SIG-M5 (cell line): ENCODE results near the gene FAM168A.

Experiments used
- DNase-seq: peaks from one replicate; lab custom pipeline; 2025; lab: John Stamatoyannopoulos, UW

The FAM168A gene

DNA sequence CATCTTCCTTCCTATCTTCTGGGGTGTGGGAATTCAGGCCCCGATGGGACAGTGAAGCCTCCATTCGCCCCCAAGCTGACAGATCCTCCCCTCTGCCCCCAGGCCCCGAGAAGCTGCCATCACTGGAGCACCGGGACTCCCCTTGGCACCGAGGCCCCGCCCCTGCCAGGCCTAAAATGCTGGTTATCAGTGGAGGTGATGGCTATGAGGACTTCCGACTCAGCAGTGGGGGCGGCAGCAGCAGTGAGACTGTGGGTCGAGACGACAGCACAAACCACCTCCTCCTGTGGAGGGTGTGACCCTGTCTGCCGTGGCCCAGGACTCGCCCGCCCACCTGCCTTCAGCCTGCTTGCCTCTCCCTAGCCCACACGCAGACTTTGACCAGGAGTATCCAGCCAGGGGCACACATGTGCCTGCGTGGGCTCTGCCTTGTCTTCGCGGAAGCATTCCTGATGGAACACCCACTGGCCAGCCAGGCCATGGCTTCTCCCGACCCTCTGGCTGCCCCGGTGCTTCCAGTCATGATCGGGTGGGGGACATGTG, 230.4 kb downstream of the FAM168A start:
- DNase-seq = no peak

DNA sequence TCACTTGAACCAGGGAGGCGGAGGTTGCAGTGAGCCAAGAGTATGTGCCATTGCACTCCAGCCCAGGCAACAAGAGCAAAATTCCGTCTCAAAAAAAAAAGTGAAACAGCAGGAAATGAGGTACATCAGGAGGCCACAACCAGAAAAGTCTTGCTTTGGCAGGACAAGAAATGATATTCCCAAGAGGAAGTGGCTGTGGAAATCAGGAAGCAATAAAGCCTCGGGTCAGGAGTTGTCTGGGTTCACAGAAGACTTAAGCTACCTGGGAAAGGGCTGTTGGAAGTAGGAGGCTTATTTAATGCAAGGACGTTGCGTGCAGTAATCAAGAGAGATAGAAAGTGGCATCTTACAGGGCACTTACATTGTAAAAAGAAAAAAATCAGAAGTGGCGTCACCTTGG, 231.0 kb downstream of the FAM168A start:
- DNase-seq = no peak

DNA sequence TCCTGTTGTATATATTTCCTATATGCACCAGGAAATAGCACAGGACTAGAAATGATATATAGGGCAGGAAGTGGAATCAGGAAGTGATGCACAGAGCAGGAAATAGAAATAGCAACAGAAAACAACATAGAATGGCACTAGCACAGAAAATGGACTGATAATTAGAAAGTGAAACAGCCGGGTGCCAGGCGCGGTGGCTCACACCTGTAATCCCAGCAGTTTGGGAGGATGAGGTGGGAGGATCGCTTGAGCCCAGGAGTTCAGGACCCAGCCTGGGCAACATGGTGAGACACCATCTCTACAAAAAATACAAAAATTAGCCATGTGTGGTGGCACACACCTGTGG, 231.7 kb downstream of the FAM168A start:
- DNase-seq = no peak

DNA sequence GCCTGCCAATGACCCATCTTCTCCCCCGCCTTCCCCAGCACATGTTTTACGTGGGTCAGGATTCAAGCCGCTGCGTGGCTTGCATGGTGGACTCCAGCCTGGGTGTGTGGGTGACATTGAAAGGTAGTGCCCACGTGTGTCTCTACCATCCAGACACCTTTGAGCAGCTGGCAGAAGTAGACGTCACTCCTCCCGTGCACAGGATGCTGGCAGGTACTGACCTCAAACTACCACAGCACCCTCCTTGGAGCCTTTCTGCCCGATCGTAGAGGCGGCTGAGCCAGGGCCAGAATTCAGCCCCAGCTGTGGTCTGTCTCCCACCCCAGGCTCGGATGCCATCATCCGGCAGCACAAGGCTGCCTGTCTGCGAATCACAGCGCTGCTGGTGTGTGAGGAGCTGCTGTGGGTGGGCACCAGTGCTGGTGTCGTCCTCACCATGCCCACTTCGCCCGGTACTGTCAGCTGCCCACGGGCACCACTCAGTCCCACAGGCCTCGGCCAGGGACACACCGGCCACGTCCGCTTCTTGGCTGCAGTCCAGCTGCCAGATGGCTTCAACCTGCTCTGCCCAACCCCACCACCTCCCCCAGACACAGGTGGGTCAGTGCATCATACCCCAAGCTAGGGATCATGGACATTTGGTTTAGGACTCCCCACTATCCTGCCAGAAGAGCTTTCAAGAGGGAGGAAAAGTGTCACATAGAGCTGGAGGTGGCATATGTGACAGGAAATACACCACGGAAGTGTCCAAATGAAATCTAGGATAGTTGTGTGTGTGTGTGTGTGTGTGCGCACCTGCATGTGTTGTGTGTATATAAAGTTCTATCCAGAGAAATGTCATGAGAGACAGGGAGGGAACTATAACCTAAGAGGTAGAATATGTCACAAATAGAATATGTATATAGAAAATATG, 232.3 kb downstream of the FAM168A start:
- DNase-seq = no peak

DNA sequence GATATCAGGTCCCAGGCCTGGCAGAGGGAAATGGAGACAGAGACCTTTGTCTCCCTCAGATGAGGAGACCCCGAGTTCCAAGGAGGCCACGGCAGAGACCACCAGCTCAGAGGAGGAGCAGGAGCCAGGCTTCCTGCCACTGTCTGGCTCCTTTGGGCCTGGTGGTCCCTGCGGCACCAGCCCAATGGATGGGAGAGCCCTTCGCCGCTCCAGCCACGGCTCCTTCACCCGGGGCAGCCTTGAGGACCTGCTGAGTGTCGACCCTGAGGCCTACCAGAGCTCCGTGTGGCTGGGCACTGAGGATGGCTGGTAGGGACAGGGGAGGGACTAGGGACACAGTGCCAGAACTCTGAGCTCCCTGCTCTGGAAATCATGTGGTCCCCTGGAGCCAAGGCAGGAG, 234.8 kb downstream of the FAM168A start:
- DNase-seq = no peak

DNA sequence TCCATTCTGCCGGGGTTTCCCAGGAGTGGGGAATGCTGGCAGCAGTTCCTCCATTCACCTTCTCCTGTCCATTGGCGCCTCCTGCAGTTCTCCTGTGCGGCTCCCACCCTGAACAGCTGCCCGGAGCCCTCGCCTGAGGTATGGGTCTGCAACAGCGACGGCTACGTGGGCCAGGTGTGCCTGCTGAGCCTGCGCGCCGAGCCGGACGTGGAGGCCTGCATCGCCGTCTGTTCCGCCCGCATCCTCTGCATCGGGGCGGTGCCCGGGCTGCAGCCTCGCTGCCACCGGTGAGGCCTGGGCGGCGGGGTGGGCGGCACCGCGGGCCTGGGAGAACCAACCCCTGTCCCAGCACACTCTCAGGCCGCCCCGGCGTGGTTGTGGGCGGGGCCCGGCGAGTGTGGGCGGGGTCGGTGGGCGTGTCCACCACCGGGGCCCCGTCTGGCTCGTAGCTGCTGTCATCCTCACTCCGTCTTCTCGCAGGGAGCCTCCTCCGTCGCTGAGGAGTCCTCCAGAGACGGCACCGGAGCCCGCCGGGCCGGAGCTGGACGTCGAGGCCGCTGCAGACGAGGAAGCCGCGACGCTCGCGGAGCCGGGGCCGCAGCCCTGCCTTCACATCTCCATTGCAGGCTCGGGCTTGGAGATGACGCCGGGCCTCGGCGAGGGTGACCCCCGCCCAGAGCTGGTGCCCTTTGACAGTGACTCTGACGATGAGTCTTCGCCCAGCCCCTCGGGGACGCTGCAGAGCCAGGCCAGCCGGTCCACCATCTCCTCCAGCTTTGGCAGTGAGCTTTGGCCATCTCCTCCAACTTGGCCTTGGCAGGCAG, 235.7 kb downstream of the FAM168A start:
- no peak for DNase-seq

DNA sequence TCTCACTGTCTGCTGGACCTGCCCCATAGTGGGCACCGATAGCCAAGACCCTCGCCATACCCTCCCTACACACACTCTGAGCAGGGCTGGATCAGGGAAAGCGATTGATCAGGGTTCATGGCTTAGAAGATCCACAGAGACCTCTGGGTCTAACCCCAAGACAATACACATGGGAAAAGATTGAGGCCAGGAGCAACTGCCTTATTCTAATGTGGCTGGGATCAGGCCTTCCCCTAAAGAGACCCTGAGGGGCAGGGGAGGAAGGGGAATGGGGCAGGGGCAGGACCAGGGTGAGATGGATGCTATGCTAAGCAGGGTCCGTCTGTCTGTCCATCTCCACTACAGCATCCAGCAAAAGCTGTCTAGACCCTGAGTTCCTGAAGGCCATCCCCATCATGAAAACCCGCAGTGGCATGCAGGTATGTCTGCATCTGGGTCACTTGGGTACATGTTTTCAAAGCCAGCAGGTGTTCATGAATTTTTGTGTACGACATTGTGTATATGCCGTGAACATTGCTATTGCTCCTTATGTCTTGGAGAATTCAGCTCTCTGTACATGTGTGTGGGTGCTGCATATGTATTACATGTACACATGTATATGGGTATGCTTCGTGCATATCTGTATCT, 237.1 kb downstream of the FAM168A start:
- no peak for DNase-seq

DNA sequence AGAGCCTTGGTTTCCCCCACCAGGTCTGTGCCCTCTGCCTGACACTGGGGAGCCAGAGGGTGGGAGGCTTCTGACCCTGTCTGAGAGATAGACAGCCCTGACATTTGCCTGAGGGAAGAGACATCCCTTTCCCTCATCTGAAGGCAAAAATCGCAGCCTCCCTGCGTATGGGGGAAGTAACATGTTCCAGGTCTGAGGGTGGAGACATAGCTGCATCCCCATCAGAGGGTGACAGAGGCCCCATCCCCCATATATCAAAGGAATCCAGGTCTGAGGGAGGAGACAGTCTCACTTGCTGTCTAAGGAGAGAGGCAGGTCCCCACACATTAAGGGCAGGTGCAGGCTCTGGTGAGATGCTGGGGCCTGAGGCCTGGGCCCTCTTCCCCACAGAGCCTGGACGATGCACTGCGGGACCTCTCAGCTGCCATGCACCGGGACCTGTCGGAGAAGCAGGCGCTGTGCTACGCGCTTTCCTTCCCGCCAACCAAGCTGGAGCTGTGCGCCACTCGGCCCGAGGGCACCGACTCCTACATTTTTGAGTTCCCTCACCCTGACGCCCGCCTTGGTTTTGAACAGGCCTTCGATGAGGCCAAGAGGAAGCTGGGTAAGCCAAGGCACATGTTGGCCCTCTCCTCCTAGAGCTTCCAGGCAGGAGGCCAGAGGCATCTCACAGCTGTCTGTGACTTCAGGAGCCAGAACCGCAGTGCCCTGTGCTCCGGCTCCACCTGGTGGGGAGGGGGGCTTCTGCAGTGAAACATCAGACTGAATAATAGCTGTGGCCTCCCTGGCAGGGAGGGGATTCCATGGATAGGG, 237.8 kb downstream of the FAM168A start:
- no peak for DNase-seq

DNA sequence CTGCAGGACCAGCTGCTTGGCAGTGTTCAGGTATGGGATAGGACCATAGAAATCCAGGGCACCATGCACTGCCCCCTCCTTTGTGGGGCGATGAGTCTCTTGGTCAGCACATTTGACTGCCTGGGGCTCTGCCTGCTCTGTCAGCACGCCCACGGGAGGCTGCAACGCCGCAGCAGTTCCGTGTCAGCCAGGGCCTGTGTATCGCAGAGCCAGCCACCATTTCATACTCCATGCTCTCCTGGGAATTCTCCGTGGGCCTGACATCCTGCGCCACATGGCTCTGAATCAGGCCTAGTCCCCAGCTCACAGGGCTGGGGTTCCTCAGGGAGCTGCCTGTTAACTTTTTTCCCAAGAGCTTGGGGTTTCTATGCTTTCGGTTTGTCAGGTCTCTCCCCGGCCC, 238.6 kb downstream of the FAM168A start:
- DNase-seq = no peak

DNA sequence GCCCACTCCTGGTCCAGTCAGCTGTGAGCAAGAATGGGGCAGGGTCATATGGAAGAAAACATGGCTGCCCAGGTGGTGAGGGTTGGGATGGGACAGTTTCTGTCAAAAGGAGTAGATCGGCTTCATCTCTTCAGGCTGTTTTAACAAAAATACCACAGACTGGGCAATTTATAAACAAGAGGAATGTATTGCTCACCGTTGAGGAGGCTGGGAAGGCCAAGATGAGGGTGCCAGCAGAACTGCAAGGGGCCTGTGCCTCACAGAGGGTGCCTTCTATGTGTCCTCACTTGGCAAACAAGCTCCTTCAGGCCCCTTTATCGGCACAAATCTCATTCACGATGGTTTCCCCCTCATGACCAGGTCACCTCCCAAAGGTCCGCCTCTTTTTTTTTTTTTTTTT, 239.8 kb downstream of the FAM168A start:
- no peak for DNase-seq

DNA sequence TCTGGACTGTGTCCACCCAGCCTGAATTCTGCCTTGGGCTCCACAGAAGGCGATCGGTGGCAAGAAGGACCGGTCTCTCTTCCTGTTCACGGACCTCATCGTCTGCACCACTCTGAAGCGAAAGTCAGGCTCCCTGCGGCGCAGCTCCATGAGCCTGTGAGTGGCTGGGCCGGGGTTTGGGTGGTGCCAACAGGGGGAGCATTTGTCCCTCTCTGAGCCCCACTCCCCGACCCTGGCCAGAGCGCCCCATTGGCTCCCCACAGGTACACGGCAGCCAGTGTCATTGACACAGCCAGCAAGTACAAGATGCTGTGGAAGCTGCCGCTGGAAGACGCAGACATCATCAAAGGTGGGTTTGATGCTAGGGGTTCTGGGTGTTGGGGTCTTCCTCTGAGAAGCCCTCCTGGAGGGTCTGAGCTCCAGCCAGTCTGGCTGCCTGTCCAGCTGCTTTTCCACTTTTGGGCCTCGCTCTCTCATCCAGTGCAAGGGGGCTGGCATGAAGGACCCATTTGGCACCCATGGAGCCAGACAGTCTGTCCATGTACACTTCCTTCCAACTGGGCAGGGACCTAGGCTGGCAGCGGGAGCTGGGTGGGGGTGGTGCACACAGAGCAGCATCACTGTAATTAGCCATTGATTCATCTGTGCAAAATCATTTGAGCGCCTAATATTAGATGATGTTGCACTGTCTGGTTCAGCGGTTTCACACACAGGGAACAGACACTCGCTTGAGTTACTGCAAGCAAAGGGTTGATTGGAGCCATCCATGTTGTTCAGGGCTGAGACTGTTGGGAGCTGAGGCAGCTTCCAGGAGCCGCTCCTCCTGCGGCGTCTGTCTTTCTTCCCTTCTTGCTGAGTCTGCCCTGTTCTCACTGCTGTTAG, 240.7 kb downstream of the FAM168A start:
- DNase-seq = no peak

DNA sequence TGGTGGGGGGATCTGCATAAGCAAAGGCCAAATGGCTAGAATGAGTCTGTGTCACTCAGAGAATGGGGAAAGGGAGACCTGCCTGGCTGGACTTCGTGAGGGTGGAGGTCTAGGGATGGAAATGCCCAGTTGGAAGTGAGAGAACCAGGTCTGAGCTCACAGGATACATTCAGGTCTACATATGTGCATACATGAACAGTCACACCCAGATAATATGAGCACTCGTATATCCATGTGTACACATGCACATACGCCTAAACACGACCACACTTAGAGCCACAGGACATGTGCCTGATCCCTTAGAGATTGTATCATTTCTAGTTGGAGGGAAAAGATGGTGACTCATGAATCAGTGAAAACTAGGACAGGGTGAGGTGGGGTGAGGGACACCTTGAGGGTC, 242.8 kb downstream of the FAM168A start:
- DNase-seq = no peak

DNA sequence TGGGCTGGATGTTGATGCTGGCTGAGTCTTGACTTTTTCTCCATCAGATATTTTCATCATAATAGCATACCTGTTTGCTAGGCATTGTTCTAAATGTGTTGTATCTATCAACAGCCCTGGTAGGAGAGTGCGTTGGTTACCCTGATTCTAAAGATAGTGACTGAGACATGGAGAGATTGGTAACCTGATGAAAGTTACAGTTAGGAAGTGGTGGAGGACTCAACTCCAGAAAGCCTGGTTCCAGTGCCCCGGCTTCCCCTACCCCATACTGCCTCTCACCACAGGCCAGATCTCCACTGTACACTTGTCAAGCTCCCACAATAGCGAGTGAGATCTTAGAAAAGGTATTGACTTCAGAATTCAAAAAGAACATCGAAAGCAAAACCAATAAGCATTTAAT, 244.5 kb downstream of the FAM168A start:
- DNase-seq = no peak

DNA sequence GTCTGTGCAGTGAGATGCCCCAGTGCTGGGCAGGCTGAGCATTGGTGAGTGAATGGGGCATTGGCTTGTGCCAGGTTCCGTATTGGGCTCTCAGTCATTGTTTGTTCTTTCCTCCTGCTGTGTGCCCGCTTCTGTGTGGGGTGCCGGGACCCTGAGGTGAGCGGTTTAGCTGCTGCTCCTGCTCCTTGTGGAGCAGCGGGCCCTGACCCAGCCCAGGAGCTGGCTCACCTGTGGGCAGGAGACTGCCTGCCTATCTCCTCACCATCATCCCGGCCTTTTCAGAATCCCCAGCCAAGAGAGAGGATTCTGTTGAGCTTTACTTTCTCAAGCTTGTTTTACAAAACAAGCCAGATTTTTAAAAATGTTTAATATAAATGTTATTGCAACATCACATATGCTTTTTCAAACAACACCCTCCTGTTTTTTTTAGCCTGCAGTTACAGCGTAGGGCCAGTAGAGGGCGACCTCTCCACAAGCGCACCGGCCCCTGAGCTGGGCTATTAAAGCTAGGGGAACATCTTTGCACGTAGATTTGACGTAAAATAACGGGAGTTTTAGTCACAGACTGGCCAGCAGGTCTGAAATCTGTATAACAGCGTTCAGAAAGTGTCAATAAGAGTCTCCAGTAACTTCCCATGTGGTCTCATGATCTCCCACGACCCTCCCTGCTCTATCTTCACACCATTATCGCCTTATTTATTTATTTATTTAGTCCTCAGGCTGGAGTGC, 246.8 kb downstream of the FAM168A start:
- DNase-seq = no peak
